Endothelial cell of hepatic sinusoid (primary cell): ENCODE results near the gene PDAP1.
"Not testable (repeated sequence)": the region's sequence is repeated elsewhere in the genome, so short reads cannot be mapped to it uniquely, and the experiment has no call there.

ENCODE experiments used
- in situ Hi-C: cut with HindIII; loops from 2 replicates; pipeline ENCODE4 v1.10.0; 2017; ENCODE audit warnings: low sequenced_read_pairs

Gene PDAP1

GRCh38 chr7:99380032-99380822 lies 28.2 kb downstream of the PDAP1 start:
- in situ Hi-C loops = no loop called here

GRCh38 chr7:99379693-99380031 lies 28.7 kb downstream of the PDAP1 start:
- in situ Hi-C loops = not testable (repeated sequence)

- in situ Hi-C loops = no loop called here
Observed at GRCh38 chr7:99379043-99379577, 29.3 kb downstream of the PDAP1 start.

- in situ Hi-C loops = no loop called here
Observed at GRCh38 chr7:99375070-99375807, 33.2 kb downstream of the PDAP1 start.

- in situ Hi-C loops = no loop called here
Observed at GRCh38 chr7:99374111-99375064, 34.0 kb downstream of the PDAP1 start, which contains the start of gene ARPC1B. Gene ARPC1B (plus strand): TSS chr7:99374730. CDS start chr7:99385715, 10,985 bp downstream.

- in situ Hi-C loops = no loop called here
Observed at GRCh38 chr7:99373091-99374066, 35.0 kb downstream of the PDAP1 start.

- in situ Hi-C loops = no loop called here
Observed at GRCh38 chr7:99372275-99373090, 35.9 kb downstream of the PDAP1 start.

- in situ Hi-C loops = no loop called here
Observed at GRCh38 chr7:99371376-99371920, 36.9 kb downstream of the PDAP1 start.

- in situ Hi-C loops = no loop called here
Observed at GRCh38 chr7:99369767-99370391, 38.5 kb downstream of the PDAP1 start.

GRCh38 chr7:99368750-99369389 lies 39.5 kb downstream of the PDAP1 start:
- in situ Hi-C loops = no loop called here

- in situ Hi-C loops = no loop called here
Observed at GRCh38 chr7:99366646-99367045, 41.8 kb downstream of the PDAP1 start.

GRCh38 chr7:99365318-99366141 lies 42.9 kb downstream of the PDAP1 start:
- in situ Hi-C loops = no loop called here

- in situ Hi-C loops = no loop called here
Observed at GRCh38 chr7:99363286-99363685, 45.1 kb downstream of the PDAP1 start.

GRCh38 chr7:99362801-99363200 lies 45.6 kb downstream of the PDAP1 start:
- in situ Hi-C loops = no loop called here

- in situ Hi-C loops = no loop called here
Observed at GRCh38 chr7:99359465-99360154, 48.8 kb downstream of the PDAP1 start.

- in situ Hi-C loops = not testable (repeated sequence)
Observed at GRCh38 chr7:99358521-99358920, 49.9 kb downstream of the PDAP1 start.
